GM12878 (cell line): Measurements from ENCODE around the gene SBNO1. TPM values are rescaled to one million over a fixed set of nuclear protein-coding genes. Genes with fewer than 3 reads are reported as not detected.
"Not testable (repeated sequence)": the region's sequence is repeated elsewhere in the genome, so short reads cannot be mapped to it uniquely, and the experiment has no call there.

Source experiments
- ATAC-seq: fragments of 200-7000 bp; cut with Tn5 transposase; 3 replicates; pipeline ENCODE4 v1.9.1; 2020; ENCODE audit warnings: mild to moderate bottlenecking, moderate library complexity
- BruUV-seq: library from RNA; stranded (reverse); fragments of 400-500 nt; replicated peaks from 2 replicates; lab custom pipeline; 2021; lab: Mats Ljungman, UMichigan
- CTCF ChIA-PET: fragments of 300-600 bp; sonication (Branson Sonifier 250); formaldehyde crosslinking; extraction: SDS; loops from one replicate; lab custom pipeline; 2021; ENCODE audit warnings: inconsistent platforms; lab: Yijun Ruan, JAX
- POLR2A ChIA-PET: fragments of 350-600 bp; formaldehyde crosslinking; extraction: SDS; loops from one replicate; lab custom pipeline; 2021; ENCODE audit warnings: inconsistent platforms; lab: Charles Lee
- RAD21 ChIA-PET: fragments of 300-600 bp; sonication (Branson Sonifier 250); formaldehyde crosslinking; loops from one replicate; lab custom pipeline; 2023; ENCODE audit warnings: antibody characterized with exemption; ENCODE audit not compliant: unreplicated experiment; lab: Charles Lee
- SMC1A ChIA-PET: fragments of 300-600 bp; sonication (Branson Sonifier 250); formaldehyde crosslinking; loops from one replicate; lab custom pipeline; 2023; ENCODE audit not compliant: unreplicated experiment, uncharacterized antibody; lab: Charles Lee
- DNase-seq: peaks from one replicate; pipeline ENCODE4 v3.0.0-alpha.2; 2011; ENCODE audit warnings: low read depth, low spot score
- FAIRE-seq: peaks from 3 replicates; lab custom pipeline; 2011; peaks lifted over from hg19 to GRCh38; lab: Jason Lieb, UNC
- H2AFZ ChIP-seq: 2 replicates; pipeline ENCODE4 v1.6.0; 2011; ENCODE audit warnings: low read depth, low read length, control low read depth; ENCODE audit not compliant: control insufficient read depth
- H3K27ac ChIP-seq: 2 replicates; pipeline ENCODE4 v1.5.1; 2011; ENCODE audit warnings: control low read depth; ENCODE audit not compliant: control insufficient read depth, insufficient read depth
- H3K27me3 ChIP-seq, 2 experiments: replicated peaks in 1 of 2; 2 replicates each; pipeline versions ENCODE4 v1.6.0 to v1.6.1; 2011; ENCODE audit warnings: low read length in 1 of 2; ENCODE audit not compliant: control insufficient read depth in 2 of 2, insufficient read depth in 2 of 2
- H3K36me3 ChIP-seq, 2 experiments: 2 replicates each; pipeline ENCODE4 v1.5.1; 2011; ENCODE audit warnings: low read length in 1 of 2; ENCODE audit not compliant: control insufficient read depth in 2 of 2, insufficient read depth in 2 of 2
- H3K4me1 ChIP-seq: 2 replicates; pipeline ENCODE4 v1.6.1; 2011; ENCODE audit warnings: mild to moderate bottlenecking, low read length, moderate library complexity, mixed read lengths; ENCODE audit not compliant: control insufficient read depth, insufficient read depth
- H3K4me2 ChIP-seq: 2 replicates; pipeline ENCODE4 v1.6.0; 2011; ENCODE audit warnings: control low read depth; ENCODE audit not compliant: control insufficient read depth, insufficient read depth
- H3K4me3 ChIP-seq: fragments of 200-600 bp; sonication (generic); 2 replicates; pipeline ENCODE4 v1.5.1; 2016
- H3K79me2 ChIP-seq: 2 replicates; pipeline ENCODE4 v1.6.0; 2011; ENCODE audit warnings: low read length; ENCODE audit not compliant: control insufficient read depth, insufficient read depth
- H3K9ac ChIP-seq: 2 replicates; pipeline ENCODE4 v1.8.0; 2011; ENCODE audit warnings: low read length, control low read depth, mixed read lengths; ENCODE audit not compliant: control insufficient read depth, insufficient read depth
- H3K9me3 ChIP-seq: replicated peaks from 3 replicates; pipeline ENCODE4 v1.5.1; 2011; ENCODE audit warnings: mild to moderate bottlenecking, low read length; ENCODE audit not compliant: control insufficient read depth, insufficient read depth
- H4K20me1 ChIP-seq: 2 replicates; pipeline ENCODE4 v1.6.0; 2011; ENCODE audit not compliant: control insufficient read depth, insufficient read depth
- WGBS: methylation state at CpG from one replicate; pipeline ENCODE4 v1.1.6; 2016; ENCODE audit warnings: low lambda C conversion rate; ENCODE audit not compliant: insufficient replicate concordance, insufficient coverage; ENCODE audit errors: missing lambda C conversion rate; 5-methylcytosine and 5-hydroxymethylcytosine counted together
- in situ Hi-C: fragments of 300-500 bp; cut with MboI; formaldehyde crosslinking; loops from 9 replicates; pipeline ENCODE4 v1.14.3; 2018; ENCODE audit warnings: mixed read lengths
- intact Hi-C: fragments of 100-400 bp; cut with micrococcal nuclease; formaldehyde crosslinking; loops from one replicate; pipeline ENCODE4 v1.14.2; 2022; ENCODE audit not compliant: unreplicated experiment
- polyA plus RNA-seq, 11 experiments: library from polyadenylated mRNA; depleted of rRNA in 4 of 11; unstranded in 6 of 11; stranded (reverse) in 5 of 11; fragments of >200 nt; fragmentation: Nextera tagmentation in 4 of 11; fragmentation: Illumina TruSeq in 1 of 11; extraction: Ambion mirVana in 4 of 11; extraction: Trizol in 1 of 11; gene quantifications; 1 replicate in 1 of 11; 2 replicates in 10 of 11; pipeline versions ENCODE4 v1.2.1 to v1.2.3, GENCODE V29; 2011 to 2016; ENCODE audit warnings: inconsistent platforms in 2 of 11, missing spikeins in 2 of 11, low read depth in 1 of 11
- total RNA-seq, 4 experiments: library from RNA; depleted of rRNA in 3 of 4; stranded (reverse); fragments of >200 nt in 3 of 4; fragmentation: Illumina TruSeq in 1 of 4; extraction: Trizol in 1 of 4; gene quantifications; 2 replicates each; pipeline versions ENCODE4 v1.2.1 to v1.2.3, GENCODE V29; 2013 to 2021

Gene SBNO1
- total and polyA plus RNA-seq, 10 of the 15 experiments (the other 5 are each of a cell fraction or from before 2014, with no cell fraction given) = 7.5 to 39.7 (median 20.9) TPM

DNA sequence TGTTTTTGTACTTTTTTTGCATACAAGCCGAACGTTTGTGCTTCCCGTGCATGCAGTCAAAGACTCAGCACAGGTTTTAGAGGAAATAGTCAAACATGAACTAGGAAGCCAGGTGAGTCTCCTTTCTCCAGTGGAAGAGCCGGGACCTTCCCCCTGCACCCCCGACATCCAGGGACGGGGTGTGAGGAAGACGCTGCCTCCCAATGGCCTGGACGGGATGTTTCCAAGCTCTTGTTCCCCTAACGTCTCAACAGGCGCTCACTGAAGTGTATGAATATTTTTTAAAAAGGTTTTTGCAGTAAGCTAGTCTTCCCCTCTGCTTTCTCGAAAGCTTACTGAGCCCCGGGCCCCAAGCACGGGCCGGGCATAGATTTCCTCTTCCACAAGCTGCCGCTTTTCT lies 43.3 kb upstream of the SBNO1 start:
- H3K27ac ChIP-seq, H3K4me2 ChIP-seq, FAIRE-seq, H4K20me1 ChIP-seq, H3K9ac ChIP-seq, SMC1A ChIA-PET, CTCF ChIA-PET, intact Hi-C loops, H3K4me3 ChIP-seq, RAD21 ChIA-PET, in situ Hi-C loops, H2AFZ ChIP-seq, H3K9me3 ChIP-seq, DNase-seq, H3K27me3 ChIP-seq, POLR2A ChIA-PET, ATAC-seq, H3K79me2 ChIP-seq, H3K4me1 ChIP-seq: not testable (repeated sequence)
- peaks cover 18 to 19% of the 10 kb centered on the region in 2 experiments; a peak in 3 of 4 replicates for H3K36me3 ChIP-seq
- 57% methylated on average over 9 of the region's 15 CpGs for WGBS
- BruUV-seq = TSS peak; percentile 66

GRCh38 chr12:123407269-123407668 lies 42.6 kb upstream of the SBNO1 start:
- H3K27ac ChIP-seq, ATAC-seq, in situ Hi-C loops, BruUV-seq, H3K4me3 ChIP-seq, H3K4me1 ChIP-seq, H2AFZ ChIP-seq, DNase-seq, H3K9ac ChIP-seq, intact Hi-C loops, H4K20me1 ChIP-seq, FAIRE-seq, H3K4me2 ChIP-seq, H3K79me2 ChIP-seq, H3K9me3 ChIP-seq, H3K27me3 ChIP-seq: not testable (repeated sequence)
- ChIA-PET POLR2A (interaction anchor here (0.6 to 1.0 kb wide), 3 partner anchors 11 to 44 kb away, joined by 3 to 9 read pairs (median 6); no protein-coding TSS in a partner anchor), SMC1A (interaction anchor here (1.7 kb wide), 1 partner anchor 23 kb away, joined by 4 read pairs; the partner anchor contains the start of gene KMT5A), RAD21 (interaction anchor here (0.6 kb wide), 1 partner anchor 246 kb away, joined by 3 read pairs; no protein-coding TSS in a partner anchor), CTCF (interaction anchor here (1.2 kb wide), 1 partner anchor 19 kb away, joined by 3 read pairs; no protein-coding TSS in a partner anchor)
- H3K36me3 ChIP-seq = peaks cover 16 to 19% of the 10 kb centered on the region in 2 experiments
- WGBS = 100% methylated on average over 6 of the region's 15 CpGs
